NB4 (cell line): ENCODE data around the gene LAMP1.
A peak's percentile ranks its signal among the peaks of the same experiment; 100 is the strongest.

Source experiments
- DNase-seq: peaks from one replicate; pipeline ENCODE4 v3.0.0; 2010; ENCODE audit warnings: low read depth
- H3K4me3 ChIP-seq: one replicate; pipeline ENCODE4 v1.5.1; 2011; ENCODE audit warnings: mild to moderate bottlenecking, low read depth, low read length, moderate library complexity
- CTCF ChIP-seq: IDR thresholded peaks from one replicate; pipeline ENCODE4 v1.5.1; 2012; ENCODE audit warnings: low read depth, low read length
- MYC ChIP-seq: IDR thresholded peaks from 2 replicates; pipeline ENCODE4 v1.6.1; 2011; ENCODE audit warnings: low read depth, low read length
- POLR2A ChIP-seq: IDR thresholded peaks from 2 replicates; pipeline ENCODE4 v1.6.1; 2011; ENCODE audit warnings: mild to moderate bottlenecking; ENCODE audit not compliant: insufficient read length; ENCODE audit errors: extremely low read depth
- TF ChIP-seq, protein P1 (sequence below): IDR thresholded peaks from 2 replicates; pipeline ENCODE4 v1.6.1; 2011; ENCODE audit warnings: low read depth, low read length

Gene LAMP1

GRCh38 chr13:113293686-113294085, 3.4 kb upstream of the LAMP1 start:
- TF ChIP-seq, protein P1, sequence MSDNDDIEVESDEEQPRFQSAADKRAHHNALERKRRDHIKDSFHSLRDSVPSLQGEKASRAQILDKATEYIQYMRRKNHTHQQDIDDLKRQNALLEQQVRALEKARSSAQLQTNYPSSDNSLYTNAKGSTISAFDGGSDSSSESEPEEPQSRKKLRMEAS, result no peak
- TF ChIP-seq MYC (no peak), POLR2A (no peak), CTCF (no peak)

GRCh38 chr13:113295776-113296175, 1.3 kb upstream of the LAMP1 start:
- TF ChIP-seq, protein P1, result no peak
- no peak for TF ChIP-seq POLR2A
- TF ChIP-seq MYC, result no peak
- TF ChIP-seq CTCF, result no peak
- DNase-seq, result no peak
- no peak overlapping the region for H3K4me3 ChIP-seq

More at GRCh38 chr13:113293686-113294085, 3.4 kb upstream of the LAMP1 start:
- DNase-seq, result no peak
- no peak overlapping the region for H3K4me3 ChIP-seq

- no peak for TF ChIP-seq POLR2A
- TF ChIP-seq CTCF, result no peak
- TF ChIP-seq MYC, result no peak
- TF ChIP-seq, protein P1, result no peak
- peak overlapping the region; percentile 98 for H3K4me3 ChIP-seq
- peak; percentile 72 for DNase-seq
These were observed 467 bp downstream of the LAMP1 start for GRCh38 chr13:113297370-113298042.

DNA sequence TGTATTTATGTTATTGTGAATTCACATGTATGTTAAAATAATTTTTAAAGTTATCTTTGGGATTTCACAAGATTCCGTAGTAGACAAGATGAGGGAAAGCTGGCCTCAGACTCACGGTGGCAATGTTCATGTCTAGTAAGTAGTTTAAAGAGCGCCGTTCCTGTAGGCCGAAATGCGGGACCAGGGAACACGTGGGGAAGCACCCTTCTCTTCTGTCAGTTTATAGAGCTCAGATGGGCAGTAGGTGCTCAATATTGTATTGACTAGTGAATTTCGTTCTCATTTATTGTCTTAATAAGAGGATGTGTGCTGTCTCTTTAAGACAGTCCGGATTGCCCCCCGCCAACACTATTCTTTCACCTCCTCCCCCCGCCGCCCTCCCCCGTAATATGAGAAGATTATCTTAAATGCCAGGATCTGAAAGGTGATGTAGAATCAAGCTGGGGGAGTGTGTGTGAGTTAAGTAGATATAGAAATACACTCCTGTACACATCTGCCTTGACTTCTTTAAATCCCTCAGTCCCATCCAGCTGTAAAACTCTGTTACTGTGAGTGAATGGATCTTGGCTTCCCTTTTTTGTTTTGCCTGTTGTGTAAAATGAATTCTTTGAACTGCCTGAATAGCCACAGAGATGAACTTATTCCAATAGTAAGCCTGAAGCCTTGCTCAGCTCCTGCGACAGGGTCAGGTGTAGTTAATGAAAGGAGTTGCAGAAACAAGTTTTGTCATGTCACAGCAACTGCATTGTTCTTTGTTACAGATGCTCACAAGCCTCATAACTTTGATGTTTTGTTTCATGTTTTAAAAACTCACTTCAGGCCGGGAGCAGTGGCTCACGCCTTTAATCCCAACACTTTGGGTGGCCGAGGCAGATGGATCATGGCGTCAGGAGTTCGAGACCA, 1.3 kb downstream of the LAMP1 start:
- TF ChIP-seq, protein P1, result peak; percentile 67
- no peak for TF ChIP-seq POLR2A
- DNase-seq, result peak; percentile 53
- H3K4me3 ChIP-seq, result peak overlapping the region; percentile 98

DNA sequence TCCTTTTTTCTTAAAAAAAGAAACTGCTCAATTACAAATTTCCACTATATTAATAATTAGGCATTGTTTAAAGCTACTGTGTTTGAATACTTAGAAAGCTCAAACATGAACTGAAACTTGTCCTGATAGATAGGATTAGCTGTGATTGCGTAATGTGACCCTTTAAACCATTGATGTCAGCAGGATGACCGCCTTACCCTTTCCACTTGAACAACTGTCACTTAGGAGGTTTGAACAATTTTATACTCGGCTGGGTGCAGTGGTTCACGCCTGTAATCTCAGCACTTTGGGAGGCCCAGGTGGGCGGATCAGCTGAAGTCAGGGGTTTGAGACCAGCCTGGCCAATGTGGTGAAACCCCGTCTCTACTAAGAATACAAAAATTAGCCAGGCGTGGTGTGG, 2.9 kb downstream of the LAMP1 start:
- peak; percentile 60 for DNase-seq
- no peak overlapping the region for H3K4me3 ChIP-seq
- TF ChIP-seq MYC, result no peak
- TF ChIP-seq, protein P1, result no peak
- TF ChIP-seq CTCF, result no peak

- DNase-seq, result no peak
- TF ChIP-seq POLR2A (no peak), CTCF (no peak), MYC (no peak)
- TF ChIP-seq, protein P1, result no peak
These were observed 5.9 kb downstream of the LAMP1 start for GRCh38 chr13:113302986-113303385.

More at GRCh38 chr13:113302986-113303385, 5.9 kb downstream of the LAMP1 start:
- no peak overlapping the region for H3K4me3 ChIP-seq
